ENCODE data around the gene PFKFB2.
"Not testable (repeated sequence)": the region's sequence is repeated elsewhere in the genome, so short reads cannot be mapped to it uniquely, and the experiment has no call there.

PFKFB2 gene

GRCh38 chr1:207039380-207040180 lies 13.5 kb upstream of the PFKFB2 start:
- DNase-seq (ENCODE audit: low read depth in 2 of 2), result no peak

GRCh38 chr1:207040181-207040533 lies 12.9 kb upstream of the PFKFB2 start:
- no peak for DNase-seq (ENCODE audit: low read depth in 2 of 2)

- not testable (repeated sequence) for DNase-seq (ENCODE audit: low read depth in 2 of 2)
Observed at GRCh38 chr1:207041397-207041796, 11.7 kb upstream of the PFKFB2 start.

- no peak for DNase-seq (ENCODE audit: low read depth in 2 of 2)
Observed at GRCh38 chr1:207045453-207045852, 7.6 kb upstream of the PFKFB2 start.

- DNase-seq (ENCODE audit: low read depth in 2 of 2), result no peak
Observed at GRCh38 chr1:207047505-207047904, 5.6 kb upstream of the PFKFB2 start.

GRCh38 chr1:207048041-207048440 lies 5.0 kb upstream of the PFKFB2 start:
- DNase-seq (ENCODE audit: low read depth in 2 of 2), result no peak

GRCh38 chr1:207049054-207049453 lies 4.0 kb upstream of the PFKFB2 start:
- no peak for DNase-seq (ENCODE audit: low read depth in 2 of 2)

GRCh38 chr1:207049514-207049913 lies 3.6 kb upstream of the PFKFB2 start:
- no peak for DNase-seq (ENCODE audit: low read depth in 2 of 2)

GRCh38 chr1:207049974-207050391 lies 3.1 kb upstream of the PFKFB2 start:
- peak in 1 of 2 donors; percentile 37 for DNase-seq (ENCODE audit: low read depth in 2 of 2)

GRCh38 chr1:207050480-207051190 lies 2.4 kb upstream of the PFKFB2 start:
- peak; percentile 78 to 82 for DNase-seq (ENCODE audit: low read depth in 2 of 2)

GRCh38 chr1:207051191-207051943 lies 1.7 kb upstream of the PFKFB2 start, which contains the start of gene YOD1:
TSS of gene YOD1 (minus strand) at chr1:207051208. CDS start at chr1:207051030, 178 bp downstream.
- no peak for DNase-seq (ENCODE audit: low read depth in 2 of 2)

GRCh38 chr1:207054491-207054890 lies 1.4 kb downstream of the PFKFB2 start:
- DNase-seq (ENCODE audit: low read depth in 2 of 2), result no peak

GRCh38 chr1:207055386-207056001 lies 2.4 kb downstream of the PFKFB2 start:
- DNase-seq (ENCODE audit: low read depth in 2 of 2), result no peak

GRCh38 chr1:207056673-207057072 lies 3.6 kb downstream of the PFKFB2 start:
- DNase-seq (ENCODE audit: low read depth in 2 of 2), result no peak

GRCh38 chr1:207058252-207058651 lies 5.2 kb downstream of the PFKFB2 start:
- no peak for DNase-seq (ENCODE audit: low read depth in 2 of 2)

- no peak for DNase-seq (ENCODE audit: low read depth in 2 of 2)
Observed at GRCh38 chr1:207058878-207059867, 6.1 kb downstream of the PFKFB2 start.

GRCh38 chr1:207059881-207060280 lies 6.8 kb downstream of the PFKFB2 start:
- no peak for DNase-seq (ENCODE audit: low read depth in 2 of 2)

GRCh38 chr1:207060596-207060995 lies 7.5 kb downstream of the PFKFB2 start:
- DNase-seq (ENCODE audit: low read depth in 2 of 2), result no peak

- DNase-seq (ENCODE audit: low read depth in 2 of 2), result no peak
Observed at GRCh38 chr1:207062058-207062457, 9.0 kb downstream of the PFKFB2 start.

GRCh38 chr1:207063014-207063413 lies 9.9 kb downstream of the PFKFB2 start:
- no peak for DNase-seq (ENCODE audit: low read depth in 2 of 2)

- no peak for DNase-seq (ENCODE audit: low read depth in 2 of 2)
Observed at GRCh38 chr1:207064561-207064960, 11.5 kb downstream of the PFKFB2 start.

Data from activated CD8-positive, alpha-beta memory T cell treated with anti-CD3 and anti-CD28 coated beads for 4 hours (primary cell).